Mammary epithelial cell (primary cell): Measurements from ENCODE around the gene PUS3.

ENCODE experiments used
- CTCF ChIP-seq, 2 donors: IDR thresholded peaks in 1 of 2; conservative IDR thresholded peaks in 1 of 2; 2 replicates each; pipeline ENCODE4 v1.5.1; 2011 to 2012; ENCODE audit warnings: inconsistent platforms in 2 of 2, low read length in 2 of 2, mild to moderate bottlenecking in 2 of 2, control low read depth in 1 of 2, low read depth in 1 of 2; ENCODE audit not compliant: insufficient read depth in 1 of 2; ENCODE audit errors: extremely low read depth in 1 of 2
- EZH2 ChIP-seq: IDR thresholded peaks from 2 replicates; pipeline ENCODE4 v1.6.1; 2012; ENCODE audit warnings: low read length, inconsistent platforms, borderline replicate concordance

- TF ChIP-seq CTCF (conservative IDR thresholded peaks at IDR 0.05 in 1 of 2, IDR thresholded peaks at IDR 0.05 in 1 of 2; ENCODE audit: extremely low read depth in 1 of 2, insufficient read depth in 1 of 2, low read depth in 1 of 2, low read length in 2 of 2) (no peak), EZH2 (no peak)
Measured at GRCh38 chr11:125924384-125925007, 21.5 kb upstream of the PUS3 start.
